ENCODE measurements around the gene RRN3. TPM values are rescaled to one million over a fixed set of nuclear protein-coding genes. Genes with fewer than 3 reads are reported as not detected.
"Not testable (repeated sequence)": the region's sequence is repeated elsewhere in the genome, so short reads cannot be mapped to it uniquely, and the experiment has no call there.

The RRN3 gene
- total and polyA plus RNA-seq, 2 donors from 2014 or later, result 12.3 to 24.7 TPM

GRCh38 chr16:15132719-15133428, 38.8 kb upstream of the RRN3 start:
- peak in 1 of 5 donors; percentile 41 for DNase-seq
- H3K9ac ChIP-seq (ENCODE audit: low read length in 3 of 3); FAIRE-seq; H3K36me3 ChIP-seq (ENCODE audit: control insufficient read depth in 2 of 3, insufficient read depth in 3 of 3, low read length in 3 of 3); H3K9me3 ChIP-seq (ENCODE audit: control insufficient read depth in 2 of 3, insufficient read depth in 1 of 3, low read length in 3 of 3); intact Hi-C loops (cut with DNase I); H3K27ac ChIP-seq (ENCODE audit: low read depth in 2 of 2, low read length in 2 of 2); H3K4me1 ChIP-seq (ENCODE audit: control insufficient read depth in 2 of 3, insufficient read depth in 2 of 3, low read depth in 1 of 3, low read length in 3 of 3); H3K27me3 ChIP-seq (ENCODE audit: control insufficient read depth, insufficient read depth, low read length); H3K4me3 ChIP-seq (ENCODE audit: low read length in 3 of 3): not testable (repeated sequence)

GRCh38 chr16:15130943-15131700, 37.0 kb upstream of the RRN3 start:
- intact Hi-C loops (cut with DNase I); FAIRE-seq; H3K9ac ChIP-seq (ENCODE audit: low read length in 3 of 3); H3K4me1 ChIP-seq (ENCODE audit: control insufficient read depth in 2 of 3, insufficient read depth in 2 of 3, low read depth in 1 of 3, low read length in 3 of 3); H3K27me3 ChIP-seq (ENCODE audit: control insufficient read depth, insufficient read depth, low read length); H3K9me3 ChIP-seq (ENCODE audit: control insufficient read depth in 2 of 3, insufficient read depth in 1 of 3, low read length in 3 of 3); H3K36me3 ChIP-seq (ENCODE audit: control insufficient read depth in 2 of 3, insufficient read depth in 3 of 3, low read length in 3 of 3); H3K4me3 ChIP-seq (ENCODE audit: low read length in 3 of 3); H3K27ac ChIP-seq (ENCODE audit: low read depth in 2 of 2, low read length in 2 of 2): not testable (repeated sequence)
- DNase-seq, result peak in 2 of 5 donors; percentile 0 to 39

GRCh38 chr16:15130256-15130932, 36.3 kb upstream of the RRN3 start:
- H3K9me3 ChIP-seq (ENCODE audit: control insufficient read depth in 2 of 3, insufficient read depth in 1 of 3, low read length in 3 of 3); H3K27ac ChIP-seq (ENCODE audit: low read depth in 2 of 2, low read length in 2 of 2); H3K4me1 ChIP-seq (ENCODE audit: control insufficient read depth in 2 of 3, insufficient read depth in 2 of 3, low read depth in 1 of 3, low read length in 3 of 3); FAIRE-seq; H3K36me3 ChIP-seq (ENCODE audit: control insufficient read depth in 2 of 3, insufficient read depth in 3 of 3, low read length in 3 of 3); H3K27me3 ChIP-seq (ENCODE audit: control insufficient read depth, insufficient read depth, low read length); H3K4me3 ChIP-seq (ENCODE audit: low read length in 3 of 3); intact Hi-C loops (cut with DNase I); H3K9ac ChIP-seq (ENCODE audit: low read length in 3 of 3): not testable (repeated sequence)
- DNase-seq, result peak in 2 of 5 donors; percentile 14 to 62

- H3K36me3 ChIP-seq (ENCODE audit: control insufficient read depth in 2 of 3, insufficient read depth in 3 of 3, low read length in 3 of 3); H3K9ac ChIP-seq (ENCODE audit: low read length in 3 of 3); H3K27ac ChIP-seq (ENCODE audit: low read depth in 2 of 2, low read length in 2 of 2); H3K4me3 ChIP-seq (ENCODE audit: low read length in 3 of 3); H3K27me3 ChIP-seq (ENCODE audit: control insufficient read depth, insufficient read depth, low read length); H3K9me3 ChIP-seq (ENCODE audit: control insufficient read depth in 2 of 3, insufficient read depth in 1 of 3, low read length in 3 of 3); FAIRE-seq; intact Hi-C loops (cut with DNase I); H3K4me1 ChIP-seq (ENCODE audit: control insufficient read depth in 2 of 3, insufficient read depth in 2 of 3, low read depth in 1 of 3, low read length in 3 of 3): not testable (repeated sequence)
- peak in 2 of 5 donors; percentile 14 to 45 for DNase-seq
Observed at GRCh38 chr16:15127641-15128425, 33.8 kb upstream of the RRN3 start.

GRCh38 chr16:15100372-15100987, 6.4 kb upstream of the RRN3 start:
- H3K9ac ChIP-seq (ENCODE audit: low read length in 3 of 3); FAIRE-seq; H3K4me1 ChIP-seq (ENCODE audit: control insufficient read depth in 2 of 3, insufficient read depth in 2 of 3, low read depth in 1 of 3, low read length in 3 of 3); intact Hi-C loops (cut with DNase I); H3K36me3 ChIP-seq (ENCODE audit: control insufficient read depth in 2 of 3, insufficient read depth in 3 of 3, low read length in 3 of 3); H3K27ac ChIP-seq (ENCODE audit: low read depth in 2 of 2, low read length in 2 of 2); H3K9me3 ChIP-seq (ENCODE audit: control insufficient read depth in 2 of 3, insufficient read depth in 1 of 3, low read length in 3 of 3); H3K27me3 ChIP-seq (ENCODE audit: control insufficient read depth, insufficient read depth, low read length); DNase-seq; H3K4me3 ChIP-seq (ENCODE audit: low read length in 3 of 3): not testable (repeated sequence)

- H3K27me3 ChIP-seq (ENCODE audit: control insufficient read depth, insufficient read depth, low read length); intact Hi-C loops (cut with DNase I); H3K27ac ChIP-seq (ENCODE audit: low read depth in 2 of 2, low read length in 2 of 2); H3K9me3 ChIP-seq (ENCODE audit: control insufficient read depth in 2 of 3, insufficient read depth in 1 of 3, low read length in 3 of 3); DNase-seq; H3K9ac ChIP-seq (ENCODE audit: low read length in 3 of 3); FAIRE-seq; H3K4me3 ChIP-seq (ENCODE audit: low read length in 3 of 3); H3K36me3 ChIP-seq (ENCODE audit: control insufficient read depth in 2 of 3, insufficient read depth in 3 of 3, low read length in 3 of 3); H3K4me1 ChIP-seq (ENCODE audit: control insufficient read depth in 2 of 3, insufficient read depth in 2 of 3, low read depth in 1 of 3, low read length in 3 of 3): not testable (repeated sequence)
Observed at GRCh38 chr16:15099366-15099909, 5.4 kb upstream of the RRN3 start.

- H3K9ac ChIP-seq (ENCODE audit: low read length in 3 of 3); H3K4me1 ChIP-seq (ENCODE audit: control insufficient read depth in 2 of 3, insufficient read depth in 2 of 3, low read depth in 1 of 3, low read length in 3 of 3); intact Hi-C loops (cut with DNase I); FAIRE-seq; H3K27ac ChIP-seq (ENCODE audit: low read depth in 2 of 2, low read length in 2 of 2); H3K4me3 ChIP-seq (ENCODE audit: low read length in 3 of 3); H3K36me3 ChIP-seq (ENCODE audit: control insufficient read depth in 2 of 3, insufficient read depth in 3 of 3, low read length in 3 of 3); H3K9me3 ChIP-seq (ENCODE audit: control insufficient read depth in 2 of 3, insufficient read depth in 1 of 3, low read length in 3 of 3); H3K27me3 ChIP-seq (ENCODE audit: control insufficient read depth, insufficient read depth, low read length); DNase-seq: not testable (repeated sequence)
Observed at GRCh38 chr16:15096583-15096972, 2.5 kb upstream of the RRN3 start.

Data from kidney (tissue), 11 donors.